ENCODE measurements around the gene BRK1.
"Not testable (repeated sequence)": the region's sequence is repeated elsewhere in the genome, so short reads cannot be mapped to it uniquely, and the experiment has no call there.

Gene BRK1

GRCh38 chr3:10115326-10116137, at the start of gene BRK1:
Gene BRK1 (plus strand): TSS chr3:10115675. CDS start chr3:10115702, 27 bp downstream.
- DNase-seq = peak; percentile 85

GRCh38 chr3:10070077-10070476, 45.4 kb upstream of the BRK1 start:
- DNase-seq = not testable (repeated sequence)

- DNase-seq = no peak
Measured at GRCh38 chr3:10074666-10075065, 40.8 kb upstream of the BRK1 start.

GRCh38 chr3:10081871-10082270, 33.6 kb upstream of the BRK1 start:
- DNase-seq = no peak

- DNase-seq = no peak
Measured at GRCh38 chr3:10085738-10086137, 29.7 kb upstream of the BRK1 start.

- DNase-seq = no peak
Measured at GRCh38 chr3:10088256-10088655, 27.2 kb upstream of the BRK1 start.

- DNase-seq = no peak
Measured at GRCh38 chr3:10090179-10090578, 25.3 kb upstream of the BRK1 start.

- DNase-seq = not testable (repeated sequence)
Measured at GRCh38 chr3:10090774-10091173, 24.7 kb upstream of the BRK1 start.

- not testable (repeated sequence) for DNase-seq
Measured at GRCh38 chr3:10091387-10091786, 24.1 kb upstream of the BRK1 start.

- DNase-seq = no peak
Measured at GRCh38 chr3:10093678-10094077, 21.8 kb upstream of the BRK1 start.

GRCh38 chr3:10099041-10099440, 16.4 kb upstream of the BRK1 start:
- no peak for DNase-seq

- no peak for DNase-seq
Measured at GRCh38 chr3:10106919-10107318, 8.6 kb upstream of the BRK1 start.

GRCh38 chr3:10108091-10108490, 7.4 kb upstream of the BRK1 start, which contains the start of gene FANCD2OS:
Gene FANCD2OS (minus strand): TSS chr3:10108255. CDS start chr3:10104774, 3,481 bp downstream.
- DNase-seq = no peak

GRCh38 chr3:10116138-10116460, 624 bp downstream of the BRK1 start:
- DNase-seq = peak; percentile 4

- no peak for DNase-seq
Measured at GRCh38 chr3:10116928-10117327, 1.5 kb downstream of the BRK1 start.

GRCh38 chr3:10119376-10119775, 3.9 kb downstream of the BRK1 start:
- DNase-seq = no peak

GRCh38 chr3:10121064-10121463, 5.6 kb downstream of the BRK1 start:
- DNase-seq = no peak

GRCh38 chr3:10122724-10123123, 7.2 kb downstream of the BRK1 start:
- no peak for DNase-seq

GRCh38 chr3:10135872-10136271, 20.4 kb downstream of the BRK1 start:
- not testable (repeated sequence) for DNase-seq

- DNase-seq = no peak
Measured at GRCh38 chr3:10136426-10137005, 21.0 kb downstream of the BRK1 start.

GRCh38 chr3:10137178-10137577, 21.7 kb downstream of the BRK1 start:
- no peak for DNase-seq

- DNase-seq = no peak
Measured at GRCh38 chr3:10140996-10141546, 25.6 kb downstream of the BRK1 start.

GRCh38 chr3:10142707-10143560, 27.5 kb downstream of the BRK1 start:
- no peak for DNase-seq
